Stimulated activated CD8-positive, alpha-beta memory T cell treated with anti-CD3 and anti-CD28 coated beads, Interleukin-4, amount 100 ng/mL, for 1 hour (primary cell): Measurements from ENCODE around the gene PRELID2.
"Not testable (repeated sequence)": the region's sequence is repeated elsewhere in the genome, so short reads cannot be mapped to it uniquely, and the experiment has no call there.

ENCODE experiments used
- DNase-seq, 2 donors: peaks; one replicate each; pipeline ENCODE4 v3.0.0-alpha.2; 2020; ENCODE audit warnings: low read depth in 2 of 2, low spot score in 1 of 2

PRELID2 gene

DNA sequence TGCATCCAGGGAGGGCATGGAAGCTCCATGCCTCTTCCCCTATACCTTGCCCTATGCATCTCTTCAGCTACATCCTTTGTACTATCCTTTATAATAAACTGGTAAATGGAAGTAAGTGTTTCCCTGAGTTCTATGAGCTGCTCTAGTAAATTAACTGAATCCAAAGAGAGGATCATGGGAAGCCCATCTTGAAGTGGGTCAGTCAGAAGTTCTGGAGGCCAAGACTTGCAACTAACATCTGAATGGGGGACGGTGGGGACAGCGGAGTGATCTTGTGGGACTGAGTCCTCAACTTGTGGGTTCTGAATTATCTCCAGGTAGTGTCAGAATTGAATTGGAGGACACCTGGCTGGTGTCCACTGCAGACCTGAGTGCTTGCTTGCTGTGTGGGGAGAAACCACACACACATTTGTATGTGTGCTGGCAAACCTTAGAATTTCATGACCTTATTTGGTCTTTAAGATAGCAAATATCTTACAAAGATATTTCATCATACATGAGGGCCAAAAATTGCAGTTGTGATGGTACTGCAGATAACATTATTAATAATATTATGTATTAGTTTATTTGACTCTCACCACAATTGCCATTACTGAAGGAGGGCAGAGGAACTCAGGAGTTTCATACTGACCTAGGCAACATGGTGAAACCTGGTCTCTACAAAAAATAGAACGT, 5.5 kb upstream of the PRELID2 start:
- DNase-seq: no peak

DNA sequence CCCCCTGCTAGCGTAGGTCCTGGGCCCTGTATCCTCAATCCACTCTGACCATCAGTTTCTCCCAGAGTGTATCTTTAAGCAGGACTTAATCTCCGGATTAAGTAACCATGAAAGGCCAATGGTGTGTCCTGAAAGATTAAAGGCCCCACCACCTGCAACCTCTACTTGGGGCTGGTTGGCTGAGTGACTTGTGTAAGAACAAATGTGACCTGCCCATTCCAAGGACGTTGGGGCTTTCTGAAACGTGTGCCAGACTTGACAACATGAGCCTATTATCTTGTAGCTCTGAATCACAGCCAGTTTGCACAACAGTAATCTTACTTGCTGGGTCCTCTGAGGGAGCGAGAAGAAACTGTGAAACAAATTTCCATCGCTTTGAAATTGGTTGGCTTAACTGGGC, 3.1 kb upstream of the PRELID2 start:
- no peak for DNase-seq

DNA sequence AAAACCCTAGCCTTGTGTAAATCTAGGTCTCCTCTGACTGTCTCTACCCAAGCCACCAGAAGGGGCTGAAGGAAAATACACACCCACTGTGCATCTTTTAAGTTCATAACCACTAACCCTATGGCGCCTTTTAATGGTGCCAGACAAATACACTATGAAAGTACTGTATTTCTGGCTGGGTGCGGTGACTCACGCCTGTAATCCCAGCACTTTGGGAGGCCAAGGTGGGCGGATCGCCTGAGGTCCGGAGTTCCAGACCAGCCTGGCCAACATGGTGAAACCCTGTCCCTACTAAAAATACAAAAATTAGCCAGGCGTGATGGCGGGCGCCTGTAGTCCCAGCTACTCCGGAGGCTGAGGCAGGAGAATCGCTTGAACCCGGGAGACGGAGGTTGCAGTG, 1.1 kb upstream of the PRELID2 start:
- not testable (repeated sequence) for DNase-seq

DNA sequence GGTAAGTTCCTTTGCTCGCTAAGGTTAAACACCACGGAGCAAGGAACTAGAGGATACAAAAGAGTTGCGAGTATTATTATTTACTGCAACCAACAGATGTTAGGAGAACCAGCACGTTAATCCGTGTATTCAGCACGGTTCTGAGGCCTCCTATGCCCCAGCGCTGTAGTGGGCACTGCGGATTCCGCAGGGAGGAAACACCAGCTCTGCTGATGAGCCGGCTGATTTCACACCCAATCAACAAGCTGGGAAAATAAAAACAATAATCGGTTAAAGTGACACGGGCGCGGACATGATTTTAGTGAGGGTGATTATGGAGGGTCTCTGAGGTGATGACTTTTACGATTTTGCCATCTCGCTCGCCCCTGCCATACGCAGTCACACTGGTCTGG, 702 bp upstream of the PRELID2 start:
- DNase-seq: no peak

DNA sequence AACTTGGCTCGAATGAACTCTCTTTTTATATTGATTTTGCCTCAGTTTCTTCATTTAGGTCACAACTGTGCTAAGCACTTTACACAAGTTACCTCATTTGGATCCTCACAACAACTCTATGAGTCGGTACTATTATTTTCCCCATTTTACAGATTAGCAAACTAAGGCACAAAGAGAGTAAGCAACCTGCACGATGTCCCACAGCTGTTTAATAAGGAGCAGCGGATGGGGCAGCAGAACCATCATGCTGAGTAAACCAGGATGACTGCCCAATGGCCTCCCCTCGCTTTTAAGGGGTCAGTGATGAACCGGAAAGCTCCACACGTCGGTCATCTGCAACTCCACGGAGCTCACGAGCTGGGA, 607 bp downstream of the PRELID2 start:
- no peak for DNase-seq

DNA sequence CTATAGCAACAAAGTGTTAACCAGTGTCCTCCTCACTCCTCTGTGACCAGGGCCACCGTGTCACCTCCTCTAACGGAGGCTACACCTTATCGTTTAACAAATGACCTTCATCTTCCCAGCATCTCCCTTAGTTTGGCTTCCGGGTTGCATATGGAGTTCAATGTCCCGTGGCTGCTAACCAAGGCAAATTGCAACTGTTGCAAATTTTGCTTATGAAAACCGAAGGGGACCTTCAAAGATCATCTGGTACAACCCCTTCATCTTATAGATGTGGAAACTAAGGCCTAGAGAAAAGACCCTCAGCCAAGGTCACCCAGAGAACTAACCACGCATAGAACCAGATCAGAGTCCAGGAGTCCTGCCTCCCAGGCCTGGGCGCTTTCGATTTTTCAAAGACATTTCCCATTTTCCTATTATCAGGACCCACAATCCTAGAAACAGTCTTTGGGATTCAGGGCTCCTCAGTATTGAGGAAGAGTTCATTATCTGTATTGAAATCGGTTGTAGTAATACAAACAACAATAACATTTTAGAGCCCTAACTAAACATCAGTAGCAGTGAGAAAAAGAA, 1.4 kb downstream of the PRELID2 start:
- DNase-seq: no peak

DNA sequence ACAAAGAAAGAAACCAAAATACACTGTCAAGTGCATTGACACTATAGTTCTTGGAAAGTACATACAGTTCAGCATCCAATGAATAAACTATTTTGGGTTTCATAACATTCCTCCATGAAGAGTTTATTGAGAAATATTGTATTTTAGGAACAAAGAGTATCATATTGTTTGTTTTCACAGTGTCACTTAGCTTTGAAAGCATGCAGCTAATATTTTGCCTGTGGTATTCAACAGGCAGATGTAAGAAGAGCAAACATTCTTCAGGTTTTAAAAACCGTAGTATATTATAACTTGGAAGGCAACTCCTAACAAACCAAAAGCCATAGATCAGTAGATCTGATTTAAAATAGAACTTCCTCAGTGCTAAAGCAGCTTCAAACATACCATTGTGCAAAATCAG, 4.5 kb downstream of the PRELID2 start:
- no peak for DNase-seq

DNA sequence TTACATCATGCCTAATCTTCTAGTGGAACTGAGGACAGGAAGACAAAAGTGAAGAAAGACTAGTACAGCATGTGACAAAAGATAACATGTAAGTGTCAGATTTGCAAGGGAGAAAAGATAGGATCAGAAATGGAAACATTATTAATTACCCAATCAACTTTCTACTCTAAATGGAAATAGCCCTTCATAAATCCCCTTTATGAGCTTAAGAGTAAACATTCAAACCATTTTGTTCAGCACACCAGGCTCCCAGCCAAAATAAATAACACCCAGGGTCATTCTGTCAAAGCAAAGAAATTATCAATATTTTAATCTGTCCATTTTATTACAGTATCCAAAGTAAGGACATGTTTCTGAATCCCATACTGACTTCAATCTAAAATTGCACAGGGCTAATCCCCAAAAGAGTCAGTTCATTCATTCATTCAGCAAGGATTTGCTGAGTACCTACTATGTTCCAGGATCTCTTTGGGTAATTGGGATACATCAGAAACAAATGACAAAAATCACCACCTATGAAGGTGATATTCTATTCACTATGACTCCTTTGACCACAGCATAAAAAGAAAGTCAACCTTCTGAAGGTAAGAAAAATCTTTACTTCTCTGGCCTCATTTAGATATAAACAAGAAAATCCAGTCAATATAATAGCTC, 5.3 kb downstream of the PRELID2 start:
- DNase-seq: no peak

DNA sequence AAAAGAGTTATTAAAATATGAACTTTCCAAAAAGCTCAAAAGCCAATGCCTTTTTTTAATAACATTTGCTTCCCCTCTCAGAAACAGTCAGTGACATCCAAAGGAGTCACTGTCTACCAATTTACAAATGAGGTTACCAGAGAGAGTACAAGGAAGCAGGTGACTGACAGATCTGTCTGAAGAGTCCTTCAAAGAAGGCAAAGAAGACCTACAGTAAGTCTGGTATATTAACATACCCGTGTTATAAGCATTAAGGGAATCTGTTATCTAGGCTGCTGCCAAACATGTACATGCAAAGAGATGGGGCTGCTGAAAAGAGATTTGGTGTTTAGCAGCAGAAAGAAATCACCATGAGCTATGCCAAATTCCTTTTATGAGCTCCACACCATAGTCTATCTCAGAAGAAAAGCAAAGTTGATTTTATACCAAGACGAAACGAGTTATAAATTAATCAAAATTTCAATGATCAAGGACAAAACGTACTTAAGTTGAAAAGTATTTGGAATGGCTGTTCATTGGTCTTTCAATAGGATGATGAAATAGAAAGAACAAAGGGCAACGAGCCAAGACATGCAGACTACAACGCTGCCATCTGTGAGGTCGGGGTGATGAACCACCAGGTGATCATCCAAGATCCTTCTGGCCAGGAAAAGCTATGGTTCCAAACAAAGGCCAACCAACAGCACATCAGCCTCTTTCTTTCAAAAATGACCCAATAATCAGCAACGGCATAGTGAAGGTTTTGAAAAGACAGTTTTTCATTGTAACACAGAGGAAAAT, 8.1 kb downstream of the PRELID2 start:
- DNase-seq: no peak

DNA sequence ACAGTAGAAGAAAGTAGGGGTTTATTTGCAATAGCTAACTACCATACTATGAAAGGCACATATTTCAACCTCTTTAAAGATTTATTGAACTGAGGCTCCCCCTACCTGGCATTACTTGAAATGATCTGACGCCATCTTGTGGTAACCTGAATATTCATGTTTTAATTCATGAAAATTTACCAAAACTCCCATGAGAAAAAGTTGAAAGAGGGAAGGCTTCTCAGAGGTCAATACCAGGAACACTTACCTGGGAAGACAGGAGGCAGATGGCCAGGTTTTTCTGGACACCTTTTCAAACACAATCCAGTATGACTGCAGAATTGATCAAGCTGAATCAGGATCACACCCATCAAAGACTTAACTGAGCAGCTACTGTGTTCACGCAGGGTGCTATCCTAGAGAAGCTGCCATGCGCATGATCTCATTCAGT, 9.4 kb downstream of the PRELID2 start:
- DNase-seq: no peak

DNA sequence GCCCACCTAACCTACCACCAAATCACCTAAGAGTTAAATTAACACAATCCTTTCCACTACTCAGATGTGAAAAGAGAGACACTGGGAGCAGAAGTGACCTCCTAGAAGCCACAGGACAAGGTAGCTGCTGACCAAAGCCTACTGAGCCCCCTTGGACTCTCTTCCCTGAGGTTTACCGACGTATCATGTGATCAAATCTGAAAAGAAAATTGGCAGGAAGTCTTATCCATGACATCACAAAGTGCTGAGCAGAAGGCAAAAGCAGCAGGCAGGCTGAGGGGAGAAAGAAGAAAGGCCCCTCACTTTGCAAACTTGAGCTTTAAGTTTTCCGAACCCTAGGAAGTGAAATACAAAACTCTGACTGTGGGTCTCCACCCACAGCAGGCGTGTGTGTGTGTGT, 11.1 kb downstream of the PRELID2 start:
- DNase-seq: no peak

DNA sequence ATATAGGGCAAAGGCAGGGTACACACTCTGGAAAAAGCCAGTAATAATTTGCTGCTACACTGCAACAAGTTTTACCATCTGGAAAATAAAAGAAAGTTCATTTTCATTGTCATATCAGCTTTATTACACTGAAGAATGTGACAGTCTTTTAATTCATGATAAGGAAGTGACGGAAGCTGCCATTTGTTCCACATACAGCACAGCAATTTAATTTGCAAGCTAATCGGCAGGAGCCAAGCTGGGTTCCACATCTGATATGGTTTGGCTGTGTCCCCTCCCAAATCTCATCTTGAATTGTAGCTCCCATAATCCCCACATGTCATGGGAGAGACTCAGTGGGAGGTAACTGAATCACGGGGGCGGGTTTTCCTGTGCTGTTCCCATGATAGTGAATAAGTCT, 16.5 kb downstream of the PRELID2 start:
- DNase-seq: no peak

DNA sequence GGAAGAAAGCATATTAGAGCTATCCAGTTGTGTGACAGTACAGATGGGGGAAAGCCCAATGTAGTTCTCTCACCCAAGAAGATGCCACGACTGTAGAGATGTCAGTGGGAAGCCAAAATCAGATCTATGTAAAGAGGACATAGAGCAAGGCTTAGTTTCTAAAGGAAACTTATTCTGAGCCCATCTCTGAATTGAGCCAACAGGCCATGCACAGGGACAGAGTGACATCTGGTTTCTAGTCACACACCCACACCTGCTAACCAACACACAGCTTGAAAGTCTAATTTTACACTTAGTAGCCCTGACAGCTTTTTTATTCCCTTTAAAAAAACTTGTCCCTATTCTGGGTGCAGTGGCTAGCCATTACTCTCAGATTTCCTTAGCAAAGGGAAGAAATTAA, 22.3 kb downstream of the PRELID2 start:
- DNase-seq: no peak

DNA sequence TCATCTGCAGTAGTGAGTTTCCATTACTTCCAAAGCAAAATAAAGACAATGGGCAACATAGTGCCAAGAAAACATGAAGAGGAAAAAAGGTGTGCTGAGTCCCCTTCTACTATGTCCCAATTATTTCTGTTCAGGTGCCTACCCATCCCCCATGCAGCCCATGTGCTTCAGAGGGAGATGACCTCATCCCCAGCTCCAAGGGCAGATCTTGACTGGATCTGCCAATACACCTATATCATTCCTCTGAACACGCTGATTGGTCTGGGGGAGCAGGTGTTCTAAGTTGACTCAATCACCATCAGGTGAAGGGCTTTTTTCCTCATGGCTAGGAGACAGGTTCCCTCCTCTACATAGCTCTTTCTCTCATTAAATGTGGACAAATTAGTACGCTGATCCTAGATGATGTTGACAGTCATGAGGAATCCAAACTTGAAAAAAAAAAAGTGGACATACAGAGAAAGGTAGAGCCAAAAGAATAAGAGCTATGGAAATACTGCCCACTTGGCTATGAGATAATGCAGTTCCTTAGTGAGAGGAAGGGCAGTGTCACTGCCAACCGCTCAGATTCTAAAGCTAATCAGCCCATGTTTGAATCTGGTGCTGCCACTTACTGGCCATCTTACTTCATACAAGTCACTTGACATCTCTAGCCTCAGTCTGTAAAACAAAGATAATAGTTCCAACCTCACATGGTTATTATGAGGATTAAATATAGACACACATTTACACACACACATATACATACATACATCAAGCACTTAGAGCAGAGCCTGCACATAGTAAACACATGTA, 23.1 kb downstream of the PRELID2 start:
- DNase-seq: no peak

DNA sequence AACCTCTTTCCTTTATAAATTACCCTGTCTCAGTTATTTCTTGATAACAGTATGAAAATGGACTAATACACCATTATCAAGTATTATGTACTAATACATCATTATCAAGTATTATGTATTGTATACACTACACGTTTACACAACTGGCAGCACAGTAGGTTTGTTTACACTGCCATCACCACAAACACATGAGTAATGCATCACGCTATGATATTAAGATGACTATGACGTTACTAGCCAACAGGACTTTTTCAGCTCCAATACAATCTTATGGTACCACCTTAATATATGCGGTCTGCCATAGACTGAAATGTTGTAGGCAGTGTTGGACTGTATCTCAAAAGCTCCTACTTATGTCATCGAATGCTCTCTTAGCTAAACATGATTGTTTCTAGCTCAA, 28.2 kb downstream of the PRELID2 start:
- no peak for DNase-seq

DNA sequence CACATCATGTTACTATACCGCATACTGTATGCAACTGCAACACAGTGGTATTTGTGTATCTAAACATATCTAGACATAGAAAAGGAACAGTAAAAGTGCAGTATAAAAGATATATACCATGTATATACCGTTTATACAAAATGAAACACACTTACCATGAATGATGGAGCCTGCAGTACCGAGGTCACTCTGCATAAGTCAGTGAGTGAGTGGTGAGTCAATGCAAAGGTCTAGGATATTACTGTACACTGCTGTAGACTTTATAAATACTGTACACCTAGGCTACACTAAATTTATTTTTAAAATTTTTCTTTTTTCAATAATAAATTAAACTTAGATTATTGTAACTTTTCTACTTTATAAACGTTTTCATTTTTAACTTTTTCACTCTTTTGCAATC, 29.3 kb downstream of the PRELID2 start:
- no peak for DNase-seq

DNA sequence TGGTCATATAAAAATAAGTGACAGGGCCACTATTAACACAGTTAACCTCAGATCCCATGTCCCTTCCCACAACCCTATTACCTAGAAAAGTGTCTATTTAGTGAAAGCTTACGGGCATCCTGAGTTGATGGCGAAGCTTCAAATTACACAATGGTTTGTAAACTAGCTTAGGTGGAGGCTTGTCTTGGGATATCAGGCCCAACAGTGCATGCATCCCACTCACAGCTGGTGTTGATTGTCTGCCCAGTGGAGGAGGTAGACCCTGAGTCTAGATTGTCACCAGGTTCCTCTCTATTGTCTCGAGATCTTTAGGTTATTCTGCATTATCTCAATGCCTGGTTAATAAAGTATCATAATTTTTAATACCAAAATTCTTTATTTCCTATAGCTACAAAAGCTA, 30.4 kb downstream of the PRELID2 start:
- DNase-seq: no peak

DNA sequence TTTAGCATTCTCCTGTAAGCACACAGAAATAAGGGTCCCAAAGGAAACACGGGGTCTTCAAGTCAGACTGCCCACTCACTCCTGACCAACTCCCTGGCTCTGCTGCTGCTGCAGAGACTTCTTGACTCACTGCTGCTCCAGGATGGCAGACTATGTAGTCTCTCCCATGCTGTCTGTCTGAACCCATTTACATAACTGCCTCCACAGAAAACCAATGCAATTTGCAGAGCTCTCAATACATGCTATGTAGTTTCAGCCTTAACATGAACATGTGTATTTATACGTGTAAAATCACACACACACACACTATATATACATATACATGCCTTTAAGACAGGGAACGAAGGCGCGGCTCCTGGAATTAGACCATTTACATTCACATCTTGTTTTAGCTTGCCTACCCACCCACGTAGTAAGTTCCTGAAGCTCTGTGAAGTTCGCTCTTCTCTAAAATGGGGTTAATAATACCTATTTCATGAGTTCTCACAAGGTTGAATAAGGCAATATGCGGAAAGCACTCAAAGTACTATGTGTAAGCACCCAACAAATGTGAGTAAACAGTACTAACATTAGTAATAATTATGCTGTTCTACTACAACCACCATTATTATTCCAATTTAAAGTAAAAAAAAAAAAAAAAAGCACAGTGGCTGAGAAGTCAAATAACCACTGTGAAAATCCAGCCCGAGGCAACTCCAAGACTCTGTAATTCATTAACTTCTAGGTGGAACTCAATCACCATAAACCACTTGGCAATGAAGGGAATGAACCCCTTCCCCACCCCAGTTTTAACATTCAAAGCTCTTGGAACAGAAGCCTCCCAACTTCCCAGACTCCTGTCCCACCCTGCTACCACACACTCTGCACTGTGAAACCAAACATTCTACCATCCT, 31.8 kb downstream of the PRELID2 start:
- no peak for DNase-seq

DNA sequence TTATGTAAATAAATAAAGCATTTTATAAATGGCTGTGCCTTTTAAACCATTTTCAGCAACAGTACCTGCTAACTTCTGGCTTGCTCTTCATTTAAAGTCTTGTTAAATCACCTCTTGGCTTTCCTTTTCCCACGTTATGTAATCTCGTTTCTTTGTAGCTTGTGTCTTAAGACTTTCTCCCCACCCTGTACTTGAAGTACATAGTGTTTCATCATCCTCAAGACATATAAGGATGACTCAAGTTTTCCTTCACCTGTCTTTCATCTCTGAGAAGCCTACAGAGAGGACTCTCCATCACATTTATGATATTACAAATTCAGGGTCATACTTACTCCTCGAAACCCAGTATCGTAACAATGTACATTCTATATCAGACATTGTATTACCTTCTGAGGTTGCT, 33.9 kb downstream of the PRELID2 start:
- no peak for DNase-seq

DNA sequence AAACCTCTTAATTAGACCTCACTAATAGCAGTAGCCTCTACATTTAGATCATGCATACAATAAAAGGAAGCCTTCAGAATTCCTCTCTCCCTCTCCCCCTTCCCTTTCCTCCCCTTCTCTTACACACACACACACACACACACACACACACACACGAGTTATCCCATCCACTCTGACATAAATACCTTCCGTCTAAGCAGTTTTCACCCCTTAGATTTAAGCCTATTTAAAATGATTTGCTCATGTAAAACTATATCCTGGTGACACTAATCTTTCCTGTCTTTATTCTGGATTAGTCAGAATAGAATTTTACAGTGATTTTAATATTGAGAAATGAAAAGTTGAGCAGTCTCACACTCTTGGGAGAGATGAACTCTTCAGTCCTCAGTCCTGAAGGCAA, 35.0 kb downstream of the PRELID2 start:
- no peak for DNase-seq
